SK-N-SH (cell line): ENCODE measurements around the gene WT1. TPM values are rescaled to one million over a fixed set of nuclear protein-coding genes. Genes with fewer than 3 reads are reported as not detected.

ENCODE experiments used
- CTCF ChIA-PET: fragments of 300-600, 350-600 bp; formaldehyde crosslinking; extraction: SDS; loops from one replicate; lab custom pipeline; 2021; lab: Yijun Ruan, JAX
- POLR2A ChIA-PET: fragments of 350-600 bp; sonication (Branson Sonifier 250); formaldehyde crosslinking; extraction: SDS; loops from one replicate; lab custom pipeline; 2020; ENCODE audit warnings: antibody characterized with exemption, inconsistent platforms; lab: Yijun Ruan, JAX
- DNase-seq: peaks from one replicate; pipeline ENCODE4 v3.0.0; 2012
- H2AFZ ChIP-seq: fragments of 200-600 bp; sonication (generic); 2 replicates; pipeline ENCODE4 v1.8.1; 2016; ENCODE audit warnings: antibody characterized with exemption, mild to moderate bottlenecking, low read depth
- H3F3A ChIP-seq: fragments of 200-600 bp; sonication (generic); replicated peaks from 2 replicates; pipeline ENCODE3; 2016; ENCODE audit warnings: antibody characterized with exemption, mild to moderate bottlenecking; ENCODE audit not compliant: insufficient read depth
- H3K27ac ChIP-seq, 2 experiments: fragments of 200-500 bp in 1 of 2; fragments of 200-600 bp in 1 of 2; sonication (Bioruptor generic) in 1 of 2; sonication (generic), shearing (Covaris generic) in 1 of 2; 2 replicates each; pipeline versions ENCODE4 v1.5.1 to v1.6.1; 2014 to 2016; ENCODE audit warnings: low read depth in 2 of 2, inconsistent platforms in 1 of 2, low read length in 1 of 2, mild to moderate bottlenecking in 1 of 2, mixed read lengths in 1 of 2
- H3K27me3 ChIP-seq: fragments of 200-600 bp; sonication (generic), shearing (Covaris generic); 2 replicates; pipeline ENCODE4 v1.6.1; 2016; ENCODE audit warnings: mixed run types; ENCODE audit not compliant: insufficient read depth
- H3K36me3 ChIP-seq, 2 experiments: fragments of 200-500 bp in 1 of 2; fragments of 200-600 bp in 1 of 2; sonication (Bioruptor generic) in 1 of 2; sonication (generic) in 1 of 2; replicated peaks in 1 of 2; 2 replicates each; pipeline versions ENCODE3 to v1.5.1; 2014 to 2016; ENCODE audit warnings: low read length in 1 of 2, mild to moderate bottlenecking in 1 of 2; ENCODE audit not compliant: insufficient read depth in 2 of 2, control insufficient read depth in 1 of 2
- H3K4me1 ChIP-seq, 2 experiments: fragments of 200-500 bp in 1 of 2; fragments of 200-600 bp in 1 of 2; sonication (Bioruptor generic) in 1 of 2; sonication (generic), shearing (Covaris generic) in 1 of 2; 2 replicates each; pipeline versions ENCODE4 v1.5.1 to v1.6.1; 2014 to 2016; ENCODE audit warnings: low read depth in 1 of 2, low read length in 1 of 2, mixed run types in 1 of 2; ENCODE audit not compliant: insufficient read depth in 2 of 2, control insufficient read depth in 1 of 2
- H3K4me2 ChIP-seq: fragments of 200-600 bp; sonication (generic), shearing (Covaris generic); 2 replicates; pipeline ENCODE4 v1.6.1; 2017; ENCODE audit warnings: mixed run types
- H3K4me3 ChIP-seq, 2 experiments: fragments of 200-500 bp in 1 of 2; fragments of 200-600 bp in 1 of 2; sonication (Bioruptor generic) in 1 of 2; sonication (generic), shearing (Covaris generic) in 1 of 2; 2 replicates each; pipeline versions ENCODE4 v1.5.1 to v1.8.1; 2014 to 2016; ENCODE audit warnings: low read depth in 2 of 2, inconsistent platforms in 1 of 2, low read length in 1 of 2, mild to moderate bottlenecking in 1 of 2, mixed read lengths in 1 of 2, moderate library complexity in 1 of 2
- H3K79me2 ChIP-seq: fragments of 200-600 bp; sonication (generic); 2 replicates; pipeline ENCODE4 v1.8.1; 2017; ENCODE audit warnings: mild to moderate bottlenecking; ENCODE audit not compliant: insufficient read depth
- H3K9ac ChIP-seq: fragments of 200-600 bp; sonication (generic); 2 replicates; pipeline ENCODE4 v1.6.1; 2017; ENCODE audit warnings: mixed run types
- H3K9me2 ChIP-seq: fragments of 200-600 bp; sonication (generic); 2 replicates; pipeline ENCODE4 v1.6.1; 2017; ENCODE audit warnings: mixed run types
- H3K9me3 ChIP-seq: fragments of 200-600 bp; sonication (generic); 2 replicates; pipeline ENCODE4 v1.6.1; 2017; ENCODE audit warnings: mixed run types, mild to moderate bottlenecking, moderate library complexity
- H4K20me1 ChIP-seq: fragments of 200-600 bp; sonication (generic); 2 replicates; pipeline ENCODE4 v1.6.1; 2017; ENCODE audit warnings: mild to moderate bottlenecking, mixed run types; ENCODE audit not compliant: insufficient read depth
- CTCF ChIP-seq: fragments of 200-600 bp; sonication (generic); IDR thresholded peaks from 2 replicates; pipeline ENCODE4 v1.6.1; 2017; ENCODE audit warnings: antibody characterized with exemption, mild to moderate bottlenecking, moderate library complexity
- FOSL2 ChIP-seq: IDR thresholded peaks from 2 replicates; pipeline ENCODE4 v1.4.0; 2012; ENCODE audit warnings: low read depth, mild to moderate bottlenecking, moderate library complexity, borderline replicate concordance
- FOXJ3 ChIP-seq: sonication (generic); formaldehyde crosslinking; IDR thresholded peaks from 2 replicates; pipeline ENCODE4 v1.5.1; 2020; ENCODE audit warnings: mild to moderate bottlenecking, missing genetic modification reagents
- MAX ChIP-seq: IDR thresholded peaks from 2 replicates; pipeline ENCODE4 v1.4.0; 2012; ENCODE audit warnings: low read depth
- MEF2A ChIP-seq: IDR thresholded peaks from 2 replicates; pipeline ENCODE4 v1.4.0; 2012; ENCODE audit warnings: low read depth, borderline replicate concordance
- PBX3 ChIP-seq: IDR thresholded peaks from 2 replicates; pipeline ENCODE4; 2012
- POLR2AphosphoS5 ChIP-seq: IDR thresholded peaks from 2 replicates; pipeline ENCODE4 v1.6.1; 2012; ENCODE audit warnings: low read depth, low read length
- RFX5 ChIP-seq: IDR thresholded peaks from 2 replicates; pipeline ENCODE4 v1.6.1; 2012; ENCODE audit warnings: mild to moderate bottlenecking, improper control_type of control experiment, low read length
- RXRA ChIP-seq: IDR thresholded peaks from 2 replicates; pipeline ENCODE4 v1.4.0; 2012; ENCODE audit warnings: low read depth, mild to moderate bottlenecking, borderline replicate concordance
- SIN3A ChIP-seq: IDR thresholded peaks from 2 replicates; pipeline ENCODE4 v1.6.1; 2012; ENCODE audit warnings: low read depth, mild to moderate bottlenecking, low read length, moderate library complexity, borderline replicate concordance
- TAF1 ChIP-seq: IDR thresholded peaks from 2 replicates; pipeline ENCODE4 v1.6.1; 2012; ENCODE audit warnings: low read depth, mild to moderate bottlenecking, low read length, moderate library complexity, borderline replicate concordance
- USF2 ChIP-seq: fragments of 150-350 bp; IDR thresholded peaks from 2 replicates; pipeline ENCODE4 v1.6.1; 2017; ENCODE audit warnings: antibody characterized with exemption, low read length, low read depth, borderline replicate concordance
- ZBTB33 ChIP-seq: IDR thresholded peaks from 2 replicates; pipeline ENCODE4 v1.4.0; 2012; ENCODE audit warnings: low read depth, borderline replicate concordance
- WGBS: methylation state at CpG from one replicate; pipeline ENCODE4 v1.1.6; 2017; ENCODE audit warnings: low lambda C conversion rate; 5-methylcytosine and 5-hydroxymethylcytosine counted together
- polyA plus RNA-seq, 3 experiments: library from polyadenylated mRNA; depleted of rRNA; stranded (reverse); fragments of >200 nt; gene quantifications; 2 replicates each; pipeline ENCODE4 v1.2.3, GENCODE V29; 2012

WT1 gene
- polyA plus RNA-seq, 1 of the 3 experiments (the other 2 are of a cell fraction) = 0.49 TPM

GRCh38 chr11:32379719-32380118, 55.6 kb downstream of the WT1 start:
- POLR2A ChIA-PET = no interaction called here
- H4K20me1 ChIP-seq = no peaks in the 10 kb centered on the region
- no peaks in the 10 kb centered on the region for H3K9me2 ChIP-seq
- WGBS = 31% methylated on average over 10 of the region's 10 CpGs
- no peak overlapping the region for H3K27ac ChIP-seq
- no peaks in the 10 kb centered on the region for H3F3A ChIP-seq
- no peak for TF ChIP-seq USF2
- no peak for TF ChIP-seq CTCF
- no peak for TF ChIP-seq RFX5
- TF ChIP-seq SIN3A = no peak
- TF ChIP-seq MAX = no peak
- no peak for TF ChIP-seq ZBTB33
- TF ChIP-seq FOXJ3 = no peak
- TF ChIP-seq RXRA = no peak
- TF ChIP-seq PBX3 = no peak
- no peak for TF ChIP-seq FOSL2
- TF ChIP-seq TAF1 = no peak
- TF ChIP-seq MEF2A = no peak
- no peak for TF ChIP-seq POLR2AphosphoS5
- H3K4me2 ChIP-seq = no peak overlapping the region
- H3K79me2 ChIP-seq = no peaks in the 10 kb centered on the region
- H3K9ac ChIP-seq = no peak overlapping the region
- H3K4me3 ChIP-seq = no peak overlapping the region
- H3K9me3 ChIP-seq = no peaks in the 10 kb centered on the region
- CTCF ChIA-PET = no interaction called here
- H3K27me3 ChIP-seq = peaks cover 27% of the 10 kb centered on the region
- H3K4me1 ChIP-seq = no peaks in the 10 kb centered on the region
- no peak for DNase-seq
- no peak overlapping the region for H2AFZ ChIP-seq
- no peaks in the 10 kb centered on the region for H3K36me3 ChIP-seq
